Activated CD8-positive, alpha-beta T cell treated with anti-CD3 and anti-CD28 coated beads, Interleukin-2, amount 10 ng/mL, durations not matched to agents 7 days and 5 days (primary cell): ENCODE results near the gene CDH4. TPM values are rescaled to one million over a fixed set of nuclear protein-coding genes. Genes with fewer than 3 reads are reported as not detected.

ENCODE experiments used
- ATAC-seq: fragments of 150-1000 bp; cut with Tn5 transposase; one replicate; pipeline ENCODE4 v1.10.0; 2021; ENCODE audit warnings: moderate library complexity
- CTCF ChIA-PET: fragments of 350-600 bp; sonication (Branson Sonifier 250); formaldehyde crosslinking; loops from one replicate; lab custom pipeline; 2021; ENCODE audit warnings: antibody characterized with exemption; lab: Charles Lee
- POLR2A ChIA-PET: fragments of 350-600 bp; sonication (Branson Sonifier 250); formaldehyde crosslinking; loops from one replicate; lab custom pipeline; 2021; ENCODE audit warnings: antibody characterized with exemption; lab: Charles Lee
- DNase-seq: peaks from one replicate; pipeline ENCODE4 v3.0.0-alpha.2; 2020
- H3K27ac Mint-ChIP-seq: one replicate; pipeline ENCODE4 v1.8.0; 2021; ENCODE audit warnings: mild to moderate bottlenecking, mixed read lengths
- H3K27me3 Mint-ChIP-seq: one replicate; pipeline ENCODE4 v1.8.0; 2021; ENCODE audit warnings: low read depth, mixed read lengths
- H3K36me3 Mint-ChIP-seq: one replicate; pipeline ENCODE4 v1.8.0; 2021; ENCODE audit warnings: low read depth, mixed read lengths
- H3K4me1 Mint-ChIP-seq: one replicate; pipeline ENCODE4 v1.8.0; 2021; ENCODE audit warnings: low read depth, mixed read lengths
- H3K4me3 Mint-ChIP-seq: one replicate; pipeline ENCODE4 v1.8.0; 2021; ENCODE audit warnings: mild to moderate bottlenecking, mixed read lengths
- H3K9me3 Mint-ChIP-seq: one replicate; pipeline ENCODE4 v1.8.0; 2022; ENCODE audit warnings: mixed read lengths; ENCODE audit not compliant: insufficient read depth
- total RNA-seq, 2 experiments: library from RNA; stranded (reverse); gene quantifications; one replicate each; pipeline ENCODE4 v1.2.3, GENCODE V29; 2021

Gene CDH4
- total RNA-seq, 2 experiments from 2014 or later = 0.05 to 0.13 TPM

DNA sequence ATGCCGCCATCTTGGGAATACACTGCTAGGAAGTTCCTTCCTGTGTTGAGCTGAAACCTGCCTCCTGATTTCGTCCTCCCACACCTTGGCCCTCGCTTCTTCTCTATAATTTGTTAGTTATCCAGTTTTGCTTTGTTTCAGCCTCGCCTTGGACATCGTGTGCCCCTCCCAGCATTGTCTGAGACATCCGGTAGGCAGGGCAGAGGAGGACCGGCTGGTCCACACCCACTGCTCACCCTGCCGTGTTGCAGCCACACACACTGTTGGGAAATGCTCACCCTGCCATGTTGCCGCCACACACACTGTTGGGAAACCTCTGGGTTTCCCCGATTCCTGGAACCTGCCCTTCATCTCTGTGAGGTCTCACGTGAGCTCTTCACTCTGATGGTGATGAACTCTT, 105.1 kb downstream of the CDH4 start:
- no peak overlapping the region for H3K4me3 Mint-ChIP-seq
- H3K36me3 Mint-ChIP-seq = no peaks in the 10 kb centered on the region
- H3K4me1 Mint-ChIP-seq = no peaks in the 10 kb centered on the region
- peaks cover 3% of the 10 kb centered on the region for H3K27me3 Mint-ChIP-seq
- no peak overlapping the region for H3K27ac Mint-ChIP-seq
- ChIA-PET CTCF (no interaction called here), POLR2A (no interaction called here)
- DNase-seq = no peak
- no peaks in the 10 kb centered on the region for H3K9me3 Mint-ChIP-seq
- ATAC-seq = no peak

DNA sequence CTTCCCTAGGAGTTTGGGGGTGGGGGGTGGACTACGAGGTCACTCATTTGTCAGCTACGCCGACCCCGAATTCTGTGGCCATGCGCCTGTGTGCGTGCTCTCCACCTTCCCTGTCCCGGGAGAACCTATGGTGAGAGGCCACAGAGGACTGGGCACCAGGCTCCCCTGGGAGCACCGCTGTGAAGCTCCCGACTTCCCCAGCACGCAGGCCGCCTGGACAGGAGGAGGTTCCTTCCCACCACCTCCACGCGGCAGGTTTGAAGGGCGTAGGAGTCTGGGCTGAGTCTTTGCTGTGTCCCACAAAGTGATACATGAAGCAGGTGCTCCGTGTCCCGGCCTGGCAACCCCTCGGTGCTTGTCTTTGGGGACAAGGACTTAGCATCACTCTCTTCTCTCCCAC, 107.2 kb downstream of the CDH4 start:
- Mint-ChIP-seq H3K36me3 (no peaks in the 10 kb centered on the region), H3K27ac (no peak overlapping the region), H3K4me3 (no peak overlapping the region), H3K9me3 (no peaks in the 10 kb centered on the region), H3K27me3 (no peaks in the 10 kb centered on the region), H3K4me1 (no peaks in the 10 kb centered on the region)
- DNase-seq (no peak), ATAC-seq (no peak)
- ChIA-PET CTCF (no interaction called here), POLR2A (no interaction called here)

DNA sequence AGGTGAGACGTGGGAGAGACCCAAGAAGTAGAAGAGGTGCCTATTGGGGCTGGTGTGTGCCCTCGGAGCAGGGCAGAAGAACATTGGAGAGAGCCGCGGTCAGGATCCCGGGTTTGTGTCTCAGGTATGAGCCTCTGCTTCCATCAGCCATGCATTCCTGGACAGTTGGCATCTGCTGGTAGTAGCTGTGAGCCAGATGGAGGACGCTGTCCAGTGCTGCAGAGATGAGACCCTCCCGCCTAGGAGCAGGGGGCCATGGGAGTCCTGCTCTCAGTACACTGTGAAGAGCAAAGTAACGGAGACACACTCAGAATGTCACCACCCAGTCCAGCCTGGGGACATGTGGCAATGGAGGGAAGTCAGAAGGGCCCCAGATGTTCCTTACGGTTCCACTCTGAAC, 108.2 kb downstream of the CDH4 start:
- POLR2A ChIA-PET = no interaction called here
- H3K9me3 Mint-ChIP-seq = no peaks in the 10 kb centered on the region
- H3K27ac Mint-ChIP-seq = no peak overlapping the region
- H3K4me3 Mint-ChIP-seq = no peak overlapping the region
- no peak for ATAC-seq
- no peak for DNase-seq
- H3K4me1 Mint-ChIP-seq = no peaks in the 10 kb centered on the region
- H3K36me3 Mint-ChIP-seq = no peaks in the 10 kb centered on the region
- CTCF ChIA-PET = no interaction called here
- no peaks in the 10 kb centered on the region for H3K27me3 Mint-ChIP-seq

DNA sequence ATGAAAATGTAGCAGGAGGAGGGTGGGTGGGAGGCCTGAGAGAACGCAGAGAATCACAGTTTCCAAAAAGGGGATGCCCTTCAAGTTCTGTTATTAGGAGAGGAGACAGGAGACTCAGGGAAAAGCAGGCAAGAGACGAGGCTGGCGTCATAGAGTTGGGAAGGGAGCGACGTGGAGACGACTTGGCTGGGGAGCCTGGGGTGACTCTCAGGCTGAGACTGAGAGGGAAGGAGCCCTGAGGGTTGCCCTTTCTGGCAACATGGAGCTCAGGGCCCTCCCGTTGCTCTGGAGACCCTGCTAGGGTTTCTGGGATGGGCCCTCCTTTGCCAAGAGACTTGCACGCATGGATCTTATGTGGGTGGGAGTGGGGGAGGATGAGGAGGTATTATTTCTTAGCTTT, 108.9 kb downstream of the CDH4 start:
- ATAC-seq (no peak), DNase-seq (no peak)
- ChIA-PET CTCF (no interaction called here), POLR2A (interaction anchor here (0.6 kb wide), 1 partner anchor 184 kb away, joined by 3 read pairs; no protein-coding TSS in a partner anchor)
- H3K27me3 Mint-ChIP-seq = no peaks in the 10 kb centered on the region
- no peaks in the 10 kb centered on the region for H3K4me1 Mint-ChIP-seq
- H3K4me3 Mint-ChIP-seq = no peak overlapping the region
- H3K9me3 Mint-ChIP-seq = no peaks in the 10 kb centered on the region
- no peak overlapping the region for H3K27ac Mint-ChIP-seq
- no peaks in the 10 kb centered on the region for H3K36me3 Mint-ChIP-seq

DNA sequence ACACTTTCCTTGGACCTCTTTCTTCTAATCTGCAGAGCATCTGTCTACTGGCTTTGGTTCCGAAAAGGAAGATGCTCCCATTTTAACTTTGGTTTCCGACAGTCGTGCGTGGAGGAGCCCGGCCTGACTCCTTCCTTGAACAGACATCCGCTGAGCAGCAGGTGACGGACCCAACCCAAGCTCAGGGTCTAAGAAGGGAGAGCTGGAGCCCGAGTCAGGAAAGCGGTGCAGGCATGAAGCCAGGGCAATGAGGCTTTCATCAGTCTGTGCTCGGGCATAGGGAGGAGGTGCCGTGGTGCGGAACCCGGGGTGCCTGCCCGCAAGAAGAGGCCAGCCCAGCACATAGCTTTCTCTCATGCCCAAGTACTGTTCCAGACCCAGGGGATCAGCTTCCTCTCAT, 109.4 kb downstream of the CDH4 start:
- Mint-ChIP-seq H3K36me3 (no peaks in the 10 kb centered on the region), H3K9me3 (no peaks in the 10 kb centered on the region), H3K27me3 (no peaks in the 10 kb centered on the region), H3K4me1 (no peaks in the 10 kb centered on the region), H3K27ac (no peak overlapping the region), H3K4me3 (no peak overlapping the region)
- ChIA-PET CTCF (no interaction called here), POLR2A (interaction anchor here (0.6 kb wide), 1 partner anchor 184 kb away, joined by 3 read pairs; no protein-coding TSS in a partner anchor)
- ATAC-seq (no peak), DNase-seq (no peak)

DNA sequence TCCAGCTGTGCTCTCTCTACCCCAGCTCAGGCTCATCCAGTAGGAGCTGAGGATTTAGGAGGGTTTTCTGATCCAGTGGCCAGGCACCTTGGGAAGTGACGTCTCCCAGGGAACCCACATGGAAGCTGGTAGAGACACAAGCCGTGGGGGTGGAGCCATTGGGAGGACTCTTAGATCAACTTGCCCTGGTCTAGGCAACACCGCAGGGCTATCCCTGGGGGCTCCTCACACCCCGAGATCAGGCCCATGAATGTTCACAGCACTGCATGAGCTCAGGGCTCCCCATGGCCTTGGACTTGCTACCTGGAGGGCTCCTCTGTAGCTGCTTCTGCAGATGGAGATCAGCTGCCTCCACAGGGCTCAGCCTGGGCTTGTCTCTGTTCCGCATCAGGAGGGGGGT, 112.1 kb downstream of the CDH4 start:
- POLR2A ChIA-PET = no interaction called here
- no peak for DNase-seq
- no peak overlapping the region for H3K27ac Mint-ChIP-seq
- H3K27me3 Mint-ChIP-seq = no peaks in the 10 kb centered on the region
- no peaks in the 10 kb centered on the region for H3K9me3 Mint-ChIP-seq
- no peaks in the 10 kb centered on the region for H3K36me3 Mint-ChIP-seq
- H3K4me3 Mint-ChIP-seq = no peak overlapping the region
- CTCF ChIA-PET = no interaction called here
- H3K4me1 Mint-ChIP-seq = no peaks in the 10 kb centered on the region
- no peak for ATAC-seq

DNA sequence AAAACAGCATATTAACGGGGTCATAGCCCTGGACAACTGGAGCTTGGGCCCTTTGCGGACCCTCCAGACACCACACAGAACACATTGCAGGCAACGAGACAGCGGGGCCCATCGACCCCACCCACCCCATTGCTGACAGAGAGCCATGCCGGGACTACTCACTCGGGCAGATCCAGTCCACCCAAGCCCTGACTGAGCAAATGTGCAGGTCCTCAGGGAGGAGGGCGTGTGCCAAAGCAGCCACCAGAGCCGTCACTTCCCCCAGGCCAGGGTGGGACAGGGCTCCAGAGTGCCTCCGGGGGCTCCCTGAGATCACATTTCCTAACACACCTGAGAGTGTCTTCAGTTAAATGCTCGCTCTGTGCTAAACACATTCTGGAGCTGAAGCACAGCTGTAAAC, 114.9 kb downstream of the CDH4 start:
- ATAC-seq = no peak
- DNase-seq = no peak
- H3K9me3 Mint-ChIP-seq = no peaks in the 10 kb centered on the region
- no peaks in the 10 kb centered on the region for H3K4me1 Mint-ChIP-seq
- H3K4me3 Mint-ChIP-seq = no peak overlapping the region
- no peak overlapping the region for H3K27ac Mint-ChIP-seq
- no peaks in the 10 kb centered on the region for H3K36me3 Mint-ChIP-seq
- ChIA-PET POLR2A (no interaction called here), CTCF (no interaction called here)
- H3K27me3 Mint-ChIP-seq = no peaks in the 10 kb centered on the region

DNA sequence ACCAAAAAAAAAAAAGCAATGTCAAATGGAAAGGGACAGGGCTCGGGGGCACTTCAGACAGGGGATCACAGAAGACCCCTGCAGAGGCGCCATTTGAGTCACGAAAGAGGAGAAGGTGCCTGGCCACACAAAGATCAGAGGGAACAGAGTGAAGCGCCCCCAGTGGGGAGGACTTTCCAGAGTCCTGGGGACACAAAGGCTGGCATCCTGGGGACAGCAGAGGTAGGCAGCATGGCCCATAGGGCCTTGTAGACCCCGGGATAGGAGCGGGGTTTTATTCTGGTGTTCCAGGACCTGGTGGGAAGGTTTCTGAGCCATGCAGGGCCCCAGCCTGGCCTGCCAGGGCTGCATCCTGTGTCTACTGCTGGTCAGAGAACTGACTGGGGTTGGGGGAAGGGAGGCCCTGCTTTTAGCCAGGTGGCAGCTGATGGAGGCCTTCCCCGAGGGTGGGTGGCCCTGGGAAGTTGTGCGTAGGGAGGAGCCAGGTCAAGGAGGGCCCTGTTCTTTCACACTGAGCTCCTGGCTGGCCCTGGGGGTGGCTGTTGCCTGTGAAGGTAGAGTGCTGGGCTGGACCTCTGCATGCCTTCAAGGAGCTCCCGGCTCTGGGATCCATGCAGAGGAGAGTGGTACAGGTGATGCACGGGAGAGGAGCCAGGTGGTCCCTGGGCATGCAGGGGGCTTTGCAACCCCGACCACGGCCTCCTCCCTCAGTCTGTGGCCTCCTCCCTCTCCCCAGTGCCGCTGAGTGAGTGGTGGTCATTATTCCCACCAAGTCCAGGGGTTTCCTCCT, 117.9 kb downstream of the CDH4 start:
- Mint-ChIP-seq H3K4me1 (no peaks in the 10 kb centered on the region), H3K4me3 (no peak overlapping the region), H3K27me3 (no peaks in the 10 kb centered on the region), H3K36me3 (peaks cover 2% of the 10 kb centered on the region), H3K27ac (no peak overlapping the region), H3K9me3 (no peaks in the 10 kb centered on the region)
- CTCF ChIA-PET = no interaction called here
- POLR2A ChIA-PET = no interaction called here
- DNase-seq (no peak), ATAC-seq (no peak)

DNA sequence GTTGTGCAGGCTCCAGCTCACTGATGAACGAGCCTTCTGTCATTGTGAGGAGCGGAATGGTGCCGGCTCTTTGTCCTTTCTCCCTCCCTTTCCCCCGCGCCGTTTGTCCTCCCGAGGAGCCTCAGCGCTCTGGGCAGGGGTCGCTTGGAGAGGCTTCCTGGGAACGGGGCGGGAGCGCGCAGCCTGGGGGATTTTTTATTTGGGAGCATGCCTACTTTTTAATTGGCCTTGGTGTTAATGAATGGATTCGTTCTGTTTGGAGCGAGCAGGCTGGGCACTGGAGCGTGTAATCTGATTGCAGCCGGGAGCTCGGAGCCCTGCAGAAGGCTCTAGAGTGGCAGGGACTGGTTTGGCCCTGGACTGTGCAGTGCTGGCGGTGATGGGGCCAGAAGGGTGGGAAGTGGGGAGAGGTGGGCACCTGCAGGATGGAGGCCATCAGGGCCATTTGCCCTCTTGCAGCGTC, 118.8 kb downstream of the CDH4 start:
- no peak for ATAC-seq
- no peak for DNase-seq
- Mint-ChIP-seq H3K36me3 (peaks cover 2% of the 10 kb centered on the region), H3K27me3 (no peaks in the 10 kb centered on the region), H3K27ac (no peak overlapping the region), H3K9me3 (no peaks in the 10 kb centered on the region), H3K4me1 (no peaks in the 10 kb centered on the region), H3K4me3 (no peak overlapping the region)
- CTCF ChIA-PET = no interaction called here
- POLR2A ChIA-PET = no interaction called here

DNA sequence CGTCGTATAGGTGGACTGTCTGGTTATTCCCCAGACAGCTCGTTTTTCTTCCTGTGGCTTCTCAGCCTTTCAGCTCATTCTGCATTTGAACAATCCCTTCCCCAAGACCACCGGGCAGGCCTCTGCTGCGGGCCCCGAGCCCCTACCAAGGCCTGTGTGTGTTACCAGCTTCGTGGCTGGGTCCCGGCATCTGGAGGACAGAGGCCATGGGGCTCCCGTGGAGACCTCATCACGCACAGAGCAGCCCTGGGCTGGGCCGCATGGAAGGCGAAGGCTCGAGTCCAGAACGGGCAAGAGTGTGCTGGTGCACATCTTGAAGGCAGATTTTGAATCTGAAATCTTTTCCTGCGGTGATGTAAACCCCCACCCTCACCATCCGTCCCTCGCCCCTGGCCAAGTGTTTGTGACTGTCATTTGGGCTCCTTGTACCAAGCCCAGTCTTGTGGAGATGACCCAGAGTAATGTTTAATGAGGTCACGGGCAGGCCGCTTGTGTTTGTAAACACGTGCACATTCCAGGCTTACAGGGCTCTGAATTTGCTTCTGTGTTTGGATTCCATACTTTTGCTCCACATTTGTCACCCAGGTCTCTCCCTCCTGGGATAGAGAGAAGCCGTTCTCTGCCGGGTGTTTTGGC, 119.6 kb downstream of the CDH4 start:
- ChIA-PET CTCF (no interaction called here), POLR2A (no interaction called here)
- no peaks in the 10 kb centered on the region for H3K27me3 Mint-ChIP-seq
- H3K4me1 Mint-ChIP-seq = no peaks in the 10 kb centered on the region
- H3K9me3 Mint-ChIP-seq = no peaks in the 10 kb centered on the region
- H3K4me3 Mint-ChIP-seq = no peak overlapping the region
- no peak for DNase-seq
- ATAC-seq = no peak
- H3K36me3 Mint-ChIP-seq = peaks cover 2% of the 10 kb centered on the region
- no peak overlapping the region for H3K27ac Mint-ChIP-seq

DNA sequence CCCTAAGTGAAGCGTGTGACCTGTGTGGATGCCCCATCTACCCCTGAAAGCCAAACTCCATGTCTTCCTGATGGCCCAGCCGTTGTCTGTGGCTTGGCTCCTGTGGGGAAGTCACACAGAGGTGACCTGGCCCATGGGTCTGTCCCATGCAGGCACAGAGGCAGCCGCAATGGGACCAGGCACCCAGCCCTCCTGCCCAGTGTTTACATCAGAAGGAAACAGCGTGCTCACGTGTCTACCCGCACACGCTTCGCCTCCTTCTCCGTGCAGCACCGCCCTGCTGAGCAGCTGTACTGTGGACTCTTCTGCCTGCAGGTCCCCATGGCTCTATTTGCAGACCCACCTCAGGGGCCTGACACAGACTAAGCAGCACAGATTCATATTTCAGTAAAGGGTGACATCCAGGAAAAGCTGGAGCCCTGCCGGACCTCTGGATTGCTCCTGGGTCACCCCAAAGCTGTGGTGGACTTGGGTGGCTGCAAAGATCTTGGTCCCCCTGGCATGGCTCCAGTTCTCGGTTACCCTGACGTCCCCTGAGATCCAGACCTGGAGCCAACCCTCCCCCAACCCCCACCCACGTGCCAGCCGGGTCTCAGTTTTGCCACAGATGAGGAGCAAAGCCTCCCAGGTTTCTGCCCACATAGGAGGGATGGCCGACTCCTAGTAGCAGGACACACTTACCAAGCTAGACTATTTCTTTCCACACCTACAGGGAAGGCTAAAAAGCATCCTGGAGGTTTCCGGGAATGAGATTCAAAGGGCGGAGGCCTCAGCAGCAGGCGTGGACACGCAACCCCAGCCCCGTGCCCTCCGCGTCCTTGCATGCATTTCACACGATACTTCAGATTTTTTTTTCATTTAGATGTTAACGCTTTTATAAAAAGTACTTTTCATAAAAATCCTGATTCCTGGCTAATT, 120.3 kb downstream of the CDH4 start:
- CTCF ChIA-PET = no interaction called here
- H3K4me3 Mint-ChIP-seq = no peak overlapping the region
- ATAC-seq = no peak

DNA sequence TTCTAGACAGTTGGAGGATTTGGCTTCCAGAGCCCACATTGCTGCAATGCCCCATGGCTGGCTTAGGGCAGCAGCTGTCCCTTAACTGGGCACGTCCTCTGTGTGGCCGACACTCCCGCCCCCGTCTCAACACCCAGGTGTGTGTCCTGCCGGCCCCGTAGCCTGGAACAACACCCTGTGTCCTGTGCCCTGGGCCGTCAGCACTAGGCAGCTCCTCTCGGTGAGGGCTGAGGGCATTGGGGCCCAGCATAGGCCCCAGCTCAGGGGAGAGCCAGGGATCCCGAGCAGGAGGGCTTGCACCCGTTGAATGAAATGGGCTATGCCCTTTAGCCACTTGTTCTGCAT, 121.0 kb downstream of the CDH4 start:
- Mint-ChIP-seq H3K9me3 (no peaks in the 10 kb centered on the region), H3K27ac (no peak overlapping the region), H3K4me1 (no peaks in the 10 kb centered on the region), H3K4me3 (no peak overlapping the region), H3K27me3 (no peaks in the 10 kb centered on the region), H3K36me3 (peaks cover 2% of the 10 kb centered on the region)
- CTCF ChIA-PET = no interaction called here
- ATAC-seq (no peak), DNase-seq (no peak)
- POLR2A ChIA-PET = no interaction called here

More for the DNA sequence above, 120.3 kb downstream of the CDH4 start:
- Mint-ChIP-seq H3K4me1 (no peaks in the 10 kb centered on the region), H3K36me3 (peaks cover 2% of the 10 kb centered on the region), H3K9me3 (no peaks in the 10 kb centered on the region), H3K27me3 (no peaks in the 10 kb centered on the region), H3K27ac (no peak overlapping the region)
- no peak for DNase-seq
- POLR2A ChIA-PET = no interaction called here
